A172 (cell line): ENCODE results near the gene RAB30. TPM values are rescaled to one million over a fixed set of nuclear protein-coding genes. Genes with fewer than 3 reads are reported as not detected.
"Not testable (repeated sequence)": the region's sequence is repeated elsewhere in the genome, so short reads cannot be mapped to it uniquely, and the experiment has no call there.

ENCODE experiments used
- DNase-seq: peaks from one replicate; pipeline ENCODE4 v3.0.0-alpha.2; 2015; ENCODE audit warnings: low spot score
- total RNA-seq: library from RNA; depleted of rRNA; stranded (reverse); fragments of >200 nt; shearing (Covaris generic); gene quantifications from 2 replicates; pipeline ENCODE4 v1.2.3, GENCODE V29; 2014

The RAB30 gene
- total RNA-seq, 1 experiment from 2014 or later = 24.7 TPM

- no peak for DNase-seq
These were observed 83.7 kb downstream of the RAB30 start for GRCh38 chr11:82987997-82988396.

- no peak for DNase-seq
These were observed 85.3 kb downstream of the RAB30 start for GRCh38 chr11:82986446-82986845.

GRCh38 chr11:82981852-82982251 is 89.8 kb downstream of the RAB30 start:
- no peak for DNase-seq

GRCh38 chr11:82980947-82981346 is 90.8 kb downstream of the RAB30 start:
- DNase-seq = no peak

- peak; percentile 89 for DNase-seq
These were observed 91.4 kb downstream of the RAB30 start for GRCh38 chr11:82980292-82980691.

GRCh38 chr11:82979824-82980223 is 91.9 kb downstream of the RAB30 start:
- no peak for DNase-seq

GRCh38 chr11:82978422-82979099 is 93.1 kb downstream of the RAB30 start:
- DNase-seq = peak; percentile 89

- no peak for DNase-seq
These were observed 94.9 kb downstream of the RAB30 start for GRCh38 chr11:82976786-82977185.

- DNase-seq = no peak
These were observed 95.8 kb downstream of the RAB30 start for GRCh38 chr11:82975882-82976281.

GRCh38 chr11:82974851-82975250 is 96.8 kb downstream of the RAB30 start:
- DNase-seq = no peak

- DNase-seq = no peak
These were observed 97.6 kb downstream of the RAB30 start for GRCh38 chr11:82974135-82974534.

GRCh38 chr11:82972103-82972502 is 99.6 kb downstream of the RAB30 start:
- no peak for DNase-seq

GRCh38 chr11:82971519-82971946 is 100.2 kb downstream of the RAB30 start:
- not testable (repeated sequence) for DNase-seq

GRCh38 chr11:82970507-82971083 is 101.1 kb downstream of the RAB30 start:
- DNase-seq = not testable (repeated sequence)

GRCh38 chr11:82969811-82970210 is 101.9 kb downstream of the RAB30 start:
- DNase-seq = no peak

- DNase-seq = no peak
These were observed 104.3 kb downstream of the RAB30 start for GRCh38 chr11:82967381-82967780.

GRCh38 chr11:82962021-82962420 is 109.7 kb downstream of the RAB30 start:
- not testable (repeated sequence) for DNase-seq

- DNase-seq = no peak
These were observed 110.9 kb downstream of the RAB30 start for GRCh38 chr11:82960779-82961143.

- DNase-seq = no peak
These were observed 111.5 kb downstream of the RAB30 start for GRCh38 chr11:82959987-82960778.

GRCh38 chr11:82955736-82956453 is 115.8 kb downstream of the RAB30 start:
- DNase-seq = not testable (repeated sequence)

- not testable (repeated sequence) for DNase-seq
These were observed 121.2 kb downstream of the RAB30 start for GRCh38 chr11:82950502-82950901.

- no peak for DNase-seq
These were observed 122.3 kb downstream of the RAB30 start for GRCh38 chr11:82949352-82949751.
